Ishikawa (cell line): ENCODE data around the gene MAP3K20.

ENCODE experiments used
- CEBPB ChIP-seq: IDR thresholded peaks from 2 replicates; pipeline ENCODE4 v1.6.1; 2012
- CREB1 ChIP-seq: IDR thresholded peaks from 2 replicates; pipeline ENCODE4 v1.6.1; 2012; ENCODE audit warnings: low read depth
- EGR1 ChIP-seq: IDR thresholded peaks from 2 replicates; pipeline ENCODE4 v1.6.1; 2012
- EP300 ChIP-seq: IDR thresholded peaks from 2 replicates; pipeline ENCODE4 v1.6.1; 2012; ENCODE audit warnings: borderline replicate concordance
- NFIC ChIP-seq: IDR thresholded peaks from 2 replicates; pipeline ENCODE4 v1.6.1; 2012
- RAD21 ChIP-seq: IDR thresholded peaks from 2 replicates; pipeline ENCODE4 v1.6.1; 2012; ENCODE audit warnings: low read depth
- TAF1 ChIP-seq: IDR thresholded peaks from 2 replicates; pipeline ENCODE4 v1.6.1; 2012; ENCODE audit warnings: low read depth, mild to moderate bottlenecking
- TCF12 ChIP-seq: IDR thresholded peaks from 2 replicates; pipeline ENCODE4 v1.6.1; 2012; ENCODE audit warnings: low read depth
- TEAD4 ChIP-seq: IDR thresholded peaks from 2 replicates; pipeline ENCODE4 v1.6.1; 2012
- YY1 ChIP-seq: IDR thresholded peaks from 2 replicates; pipeline ENCODE4 v1.6.1; 2012; ENCODE audit warnings: low read depth
- ZBTB7A ChIP-seq: IDR thresholded peaks from 2 replicates; pipeline ENCODE4 v1.6.1; 2012; ENCODE audit warnings: low read depth
- TF ChIP-seq, protein P1 (sequence below): IDR thresholded peaks from 2 replicates; pipeline ENCODE4 v1.6.1; 2012
- TF ChIP-seq, protein P2 (sequence below): IDR thresholded peaks from 2 replicates; pipeline ENCODE4 v1.6.1; 2012
- TF ChIP-seq, protein P3 (sequence below): IDR thresholded peaks from 2 replicates; pipeline ENCODE4 v1.6.1; 2012; ENCODE audit warnings: low read depth, mild to moderate bottlenecking

DNA sequence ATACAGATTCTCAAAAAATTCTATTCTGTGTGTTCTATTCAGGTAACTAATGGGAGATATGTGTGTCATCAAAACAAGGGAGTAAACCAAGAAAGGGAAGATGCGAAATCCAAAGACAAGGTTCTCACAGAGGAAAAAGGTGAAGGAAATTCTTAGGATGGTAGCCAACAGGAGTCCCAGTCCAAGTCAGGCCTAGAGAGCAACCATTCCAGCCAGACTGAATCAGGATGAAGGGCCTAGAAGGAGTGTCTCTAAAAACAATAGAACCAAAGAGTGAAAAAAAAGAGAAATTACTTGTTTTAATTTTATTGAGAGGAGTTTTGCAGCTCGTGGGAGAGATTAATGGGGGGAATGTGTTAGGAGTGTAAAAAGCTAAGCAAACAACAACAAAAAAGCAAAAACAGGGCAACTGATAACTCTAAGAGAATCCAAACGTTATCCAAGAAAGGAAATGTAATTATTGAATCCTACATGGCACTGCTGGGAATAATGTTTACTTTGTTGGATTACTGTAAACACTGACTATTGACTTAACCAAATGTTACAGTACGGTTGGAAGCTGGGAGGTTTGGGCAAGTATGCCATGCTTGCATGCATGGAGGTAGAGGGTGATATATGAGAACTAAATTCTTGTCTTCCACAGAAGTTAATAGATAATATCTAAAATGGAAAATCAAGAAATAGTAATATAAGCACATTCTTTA, 12.3 kb downstream of the MAP3K20 start:
- TF ChIP-seq RAD21 (no peak), YY1 (no peak), EP300 (no peak), TEAD4 (no peak), TCF12 (no peak), TAF1 (no peak), NFIC (no peak), ZBTB7A (no peak), CEBPB (no peak), EGR1 (no peak), CREB1 (no peak)
- TF ChIP-seq, protein P1, sequence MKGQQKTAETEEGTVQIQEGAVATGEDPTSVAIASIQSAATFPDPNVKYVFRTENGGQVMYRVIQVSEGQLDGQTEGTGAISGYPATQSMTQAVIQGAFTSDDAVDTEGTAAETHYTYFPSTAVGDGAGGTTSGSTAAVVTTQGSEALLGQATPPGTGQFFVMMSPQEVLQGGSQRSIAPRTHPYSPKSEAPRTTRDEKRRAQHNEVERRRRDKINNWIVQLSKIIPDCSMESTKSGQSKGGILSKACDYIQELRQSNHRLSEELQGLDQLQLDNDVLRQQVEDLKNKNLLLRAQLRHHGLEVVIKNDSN = no peak
- TF ChIP-seq, protein P2, sequence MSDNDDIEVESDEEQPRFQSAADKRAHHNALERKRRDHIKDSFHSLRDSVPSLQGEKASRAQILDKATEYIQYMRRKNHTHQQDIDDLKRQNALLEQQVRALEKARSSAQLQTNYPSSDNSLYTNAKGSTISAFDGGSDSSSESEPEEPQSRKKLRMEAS = no peak
- TF ChIP-seq, protein P3, sequence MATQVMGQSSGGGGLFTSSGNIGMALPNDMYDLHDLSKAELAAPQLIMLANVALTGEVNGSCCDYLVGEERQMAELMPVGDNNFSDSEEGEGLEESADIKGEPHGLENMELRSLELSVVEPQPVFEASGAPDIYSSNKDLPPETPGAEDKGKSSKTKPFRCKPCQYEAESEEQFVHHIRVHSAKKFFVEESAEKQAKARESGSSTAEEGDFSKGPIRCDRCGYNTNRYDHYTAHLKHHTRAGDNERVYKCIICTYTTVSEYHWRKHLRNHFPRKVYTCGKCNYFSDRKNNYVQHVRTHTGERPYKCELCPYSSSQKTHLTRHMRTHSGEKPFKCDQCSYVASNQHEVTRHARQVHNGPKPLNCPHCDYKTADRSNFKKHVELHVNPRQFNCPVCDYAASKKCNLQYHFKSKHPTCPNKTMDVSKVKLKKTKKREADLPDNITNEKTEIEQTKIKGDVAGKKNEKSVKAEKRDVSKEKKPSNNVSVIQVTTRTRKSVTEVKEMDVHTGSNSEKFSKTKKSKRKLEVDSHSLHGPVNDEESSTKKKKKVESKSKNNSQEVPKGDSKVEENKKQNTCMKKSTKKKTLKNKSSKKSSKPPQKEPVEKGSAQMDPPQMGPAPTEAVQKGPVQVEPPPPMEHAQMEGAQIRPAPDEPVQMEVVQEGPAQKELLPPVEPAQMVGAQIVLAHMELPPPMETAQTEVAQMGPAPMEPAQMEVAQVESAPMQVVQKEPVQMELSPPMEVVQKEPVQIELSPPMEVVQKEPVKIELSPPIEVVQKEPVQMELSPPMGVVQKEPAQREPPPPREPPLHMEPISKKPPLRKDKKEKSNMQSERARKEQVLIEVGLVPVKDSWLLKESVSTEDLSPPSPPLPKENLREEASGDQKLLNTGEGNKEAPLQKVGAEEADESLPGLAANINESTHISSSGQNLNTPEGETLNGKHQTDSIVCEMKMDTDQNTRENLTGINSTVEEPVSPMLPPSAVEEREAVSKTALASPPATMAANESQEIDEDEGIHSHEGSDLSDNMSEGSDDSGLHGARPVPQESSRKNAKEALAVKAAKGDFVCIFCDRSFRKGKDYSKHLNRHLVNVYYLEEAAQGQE = no peak
